ENCODE data around the gene ZNF441.
"Not testable (repeated sequence)": the region's sequence is repeated elsewhere in the genome, so short reads cannot be mapped to it uniquely, and the experiment has no call there.

Gene ZNF441

DNA sequence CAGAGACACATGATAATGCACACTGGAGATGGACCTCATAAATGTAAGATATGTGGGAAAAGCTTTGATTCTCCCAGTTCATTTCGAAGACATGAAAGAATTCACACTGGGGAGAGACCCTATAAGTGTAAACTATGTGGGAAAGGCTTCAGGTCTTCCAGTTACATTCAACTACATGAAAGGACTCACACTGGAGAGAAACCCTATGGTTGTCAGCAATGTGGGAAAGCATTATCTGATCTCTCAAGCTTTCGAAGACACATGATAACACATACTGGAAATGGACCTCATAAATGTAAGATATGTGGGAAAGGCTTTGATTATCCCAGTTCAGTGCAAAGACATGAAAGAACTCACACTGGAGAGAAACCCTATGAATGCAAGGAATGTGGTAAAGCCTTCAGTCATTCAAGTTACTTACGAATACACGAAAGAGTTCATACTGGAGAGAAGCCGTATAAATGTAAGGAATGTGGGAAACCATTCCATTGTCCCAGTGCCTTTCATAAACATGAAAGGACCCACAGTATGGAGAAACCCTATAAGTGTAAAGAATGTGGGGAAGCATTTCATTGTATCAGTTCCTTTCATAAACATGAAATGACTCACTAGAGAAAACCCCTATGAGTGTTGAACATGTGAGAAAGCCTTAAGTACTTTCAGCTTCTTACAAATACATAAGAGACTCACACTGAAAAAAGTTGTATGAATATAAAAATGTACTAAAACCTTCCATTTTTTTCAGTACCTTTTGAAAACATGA, 14.7 kb downstream of the ZNF441 start:
- no peak for FAIRE-seq

DNA sequence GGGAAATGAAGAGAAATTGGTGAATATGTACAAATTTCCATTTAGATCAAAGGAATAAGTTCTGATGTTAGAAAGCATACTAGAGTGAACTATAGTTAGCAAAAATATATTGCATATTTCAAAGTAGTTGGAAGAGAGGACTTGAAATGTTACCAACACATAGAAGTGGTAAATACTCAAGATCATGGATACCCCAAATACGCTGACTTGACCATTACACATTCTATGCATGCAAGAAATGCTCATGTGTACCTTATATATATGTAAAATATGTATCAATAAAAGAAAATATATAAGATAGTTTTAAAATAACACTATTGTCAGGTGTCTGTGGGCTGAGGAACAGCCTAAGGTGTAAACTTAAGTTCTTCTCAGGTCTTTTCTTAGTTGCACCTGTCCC, 17.0 kb downstream of the ZNF441 start:
- no peak for FAIRE-seq

DNA sequence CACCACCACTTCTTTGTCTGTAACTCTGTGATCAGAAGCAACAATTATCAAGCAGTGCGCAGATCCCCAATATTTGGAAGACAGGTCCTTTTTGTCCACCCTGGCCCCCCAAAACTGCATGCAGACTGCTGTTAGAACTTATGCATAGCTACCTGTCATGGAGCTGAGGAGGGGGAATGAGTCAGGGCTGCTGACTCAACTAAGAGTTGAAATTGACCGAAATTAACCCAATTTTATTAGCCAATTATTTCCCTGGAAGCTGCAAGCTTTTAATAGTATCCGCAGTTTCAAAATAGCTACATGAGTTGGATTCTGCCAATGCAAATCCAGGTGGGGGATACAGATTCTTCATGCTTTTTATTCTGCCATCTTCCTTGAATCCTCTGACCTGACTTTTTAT, 17.6 kb downstream of the ZNF441 start:
- FAIRE-seq: no peak

DNA sequence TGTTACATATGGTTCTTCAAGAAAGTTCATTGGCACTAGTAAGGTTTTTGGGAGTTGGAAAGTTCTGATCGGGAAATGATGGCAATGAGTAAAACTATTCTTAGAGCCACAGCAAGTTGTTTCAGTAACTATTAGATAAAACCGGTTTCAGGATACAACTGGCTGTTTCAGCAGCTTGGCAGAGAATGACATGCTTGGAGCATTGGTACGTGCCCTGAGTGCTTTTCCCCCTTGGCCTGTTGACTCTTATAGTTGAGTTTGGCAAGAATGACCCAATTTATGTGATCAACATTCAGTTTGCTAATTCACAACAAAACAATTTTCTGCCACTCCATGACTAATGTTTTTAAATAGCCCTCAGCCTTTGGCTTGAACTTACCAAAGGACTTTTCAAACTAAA, 20.7 kb downstream of the ZNF441 start:
- FAIRE-seq: no peak

DNA sequence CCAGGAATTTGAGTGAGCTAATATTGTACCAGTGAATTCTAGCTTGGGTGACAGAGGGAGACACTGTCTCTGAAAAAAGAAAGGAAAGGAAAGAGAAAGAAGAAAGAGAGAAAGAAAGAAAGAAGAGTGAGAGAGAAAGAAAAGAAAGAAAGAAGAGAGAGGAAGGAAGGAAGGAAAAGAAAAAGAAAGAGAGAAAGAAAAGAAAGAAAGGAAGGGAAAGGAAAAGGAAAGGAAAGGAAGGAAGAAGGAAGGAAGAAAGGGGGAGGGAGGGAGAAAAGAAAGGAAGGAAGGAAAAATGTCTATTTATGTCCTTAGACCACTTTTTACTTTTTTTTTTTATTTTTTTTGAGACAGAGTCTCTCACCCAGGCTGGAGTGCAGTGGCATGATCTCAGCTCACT, 26.1 kb downstream of the ZNF441 start:
- FAIRE-seq: no peak

DNA sequence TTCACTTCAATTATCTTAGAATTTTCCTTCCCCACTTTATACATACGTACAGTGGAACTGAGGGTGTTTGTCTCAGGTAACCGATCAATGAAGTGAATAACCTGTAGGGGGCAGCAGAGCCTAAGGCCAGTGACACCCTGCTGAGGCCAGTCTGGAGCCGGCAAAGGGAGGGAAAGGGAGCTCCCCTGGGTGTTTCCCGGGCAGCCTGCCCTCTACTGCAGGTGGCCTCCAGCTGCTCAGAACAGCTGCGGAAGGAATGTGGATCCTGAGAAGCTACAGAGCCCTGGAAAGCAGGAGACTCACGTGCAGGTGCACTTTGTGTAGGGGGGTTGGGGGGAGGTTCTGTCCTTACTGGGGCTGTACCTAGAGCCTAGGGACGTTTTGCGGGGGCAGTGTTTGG, 30.7 kb downstream of the ZNF441 start:
- FAIRE-seq: peak; percentile 74

DNA sequence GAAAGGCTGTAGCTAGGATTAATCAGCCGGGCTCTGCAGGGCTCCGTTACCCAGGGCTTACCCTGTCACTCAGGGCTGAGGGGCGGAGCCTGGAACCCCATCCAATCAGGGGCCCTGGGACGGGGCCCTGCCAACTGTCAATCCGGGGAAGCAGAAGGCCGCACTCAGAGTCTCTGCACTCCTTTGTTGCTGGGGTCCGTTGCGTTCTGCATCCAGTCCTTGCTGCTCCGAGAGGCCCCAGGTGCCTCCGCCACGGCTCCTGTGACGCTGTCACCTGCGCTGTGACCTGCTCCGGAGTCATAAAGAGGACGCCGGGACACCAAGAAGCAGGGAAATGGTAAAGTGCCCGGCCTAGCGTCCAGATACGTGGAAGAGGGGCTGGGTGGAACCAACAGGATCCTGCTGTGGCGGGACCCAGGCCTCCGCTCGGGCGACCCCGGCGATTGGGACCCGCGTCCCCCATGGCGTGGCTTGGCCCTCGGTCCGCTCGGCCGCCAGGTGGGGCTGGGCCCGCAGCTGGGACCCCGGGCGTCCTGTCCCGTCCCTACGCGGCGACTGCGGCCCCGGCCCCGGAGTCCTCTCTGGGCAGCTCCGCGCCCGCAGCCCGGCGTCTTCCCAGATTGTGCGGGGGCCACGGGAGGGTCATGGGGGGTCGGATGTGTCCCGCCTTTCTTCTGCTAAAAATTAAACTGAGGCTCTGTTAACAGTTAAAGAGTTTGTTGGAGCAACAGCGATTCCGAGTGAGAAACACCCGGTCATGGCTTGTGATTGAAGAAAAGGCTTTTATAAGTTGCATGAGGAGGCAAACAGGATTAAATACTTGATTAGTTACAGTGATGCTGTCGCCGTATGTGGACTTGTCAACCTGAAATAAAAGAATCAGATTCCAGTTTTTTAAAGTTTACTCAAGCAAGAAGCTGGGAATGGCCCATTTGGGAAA, 31.9 kb downstream of the ZNF441 start, which contains the start of gene ZNF491:
ZNF491 (plus strand) TSS at position 133 of the 940 bp plus-strand sequence. CDS start 7,431 bp downstream, outside the sequence.
- FAIRE-seq: peak; percentile 12

DNA sequence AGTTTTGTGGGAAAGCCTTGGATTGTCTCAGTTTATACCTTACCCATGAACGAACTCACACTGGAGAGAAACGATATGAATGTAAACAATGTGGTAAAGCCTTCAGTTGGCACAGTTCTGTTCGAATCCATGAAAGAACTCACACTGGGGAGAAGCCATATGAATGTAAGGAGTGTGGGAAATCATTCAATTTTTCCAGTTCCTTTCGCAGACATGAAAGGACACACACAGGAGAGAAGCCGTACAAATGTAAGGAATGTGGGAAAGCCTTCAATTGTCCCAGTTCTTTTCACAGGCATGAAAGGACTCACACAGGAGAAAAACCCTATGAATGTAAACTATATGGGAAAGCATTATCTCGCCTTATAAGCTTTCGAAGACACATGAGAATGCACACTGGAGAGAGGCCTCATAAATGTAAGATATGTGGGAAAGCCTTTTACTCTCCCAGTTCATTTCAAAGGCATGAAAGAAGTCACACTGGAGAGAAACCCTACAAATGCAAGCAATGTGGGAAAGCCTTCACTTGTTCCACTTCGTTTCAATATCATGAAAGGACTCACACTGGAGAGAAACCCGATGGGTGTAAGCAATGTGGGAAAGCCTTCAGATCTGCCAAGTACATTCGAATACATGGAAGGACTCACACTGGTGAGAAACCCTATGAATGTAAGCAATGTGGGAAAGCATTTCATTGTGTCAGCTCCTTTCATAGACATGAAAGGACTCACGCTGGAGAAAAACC, 39.7 kb downstream of the ZNF441 start:
- FAIRE-seq: no peak

DNA sequence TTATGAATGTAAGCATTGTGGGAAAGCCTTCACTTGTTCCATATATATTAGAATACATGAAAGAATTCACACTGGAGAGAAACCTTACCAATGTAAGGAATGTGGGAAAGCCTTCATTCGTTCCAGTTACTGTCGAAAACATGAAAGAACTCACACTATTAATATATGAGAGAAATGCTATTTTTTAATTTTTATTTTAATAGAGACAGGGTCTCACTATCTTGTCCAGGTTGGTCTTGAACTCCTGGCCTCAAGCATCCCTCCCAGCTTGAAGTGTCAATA, 40.2 kb downstream of the ZNF441 start:
- FAIRE-seq: no peak

DNA sequence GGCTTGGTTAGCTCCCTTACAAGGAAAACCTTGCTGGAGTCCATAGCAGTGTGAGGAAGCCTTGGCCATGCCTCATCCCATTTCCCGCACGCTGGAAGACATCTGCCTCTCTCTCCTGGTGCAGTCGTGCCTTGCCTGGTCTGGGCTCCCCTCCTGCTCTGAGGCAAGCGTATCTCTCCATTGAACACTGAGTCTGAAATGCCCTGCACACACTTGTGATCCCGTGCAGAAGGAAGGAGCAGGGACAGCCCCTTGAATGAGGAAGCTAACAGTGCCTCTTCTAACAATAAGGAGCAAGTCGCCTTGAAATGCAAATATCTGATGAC, 46.9 kb downstream of the ZNF441 start:
- no peak for FAIRE-seq

DNA sequence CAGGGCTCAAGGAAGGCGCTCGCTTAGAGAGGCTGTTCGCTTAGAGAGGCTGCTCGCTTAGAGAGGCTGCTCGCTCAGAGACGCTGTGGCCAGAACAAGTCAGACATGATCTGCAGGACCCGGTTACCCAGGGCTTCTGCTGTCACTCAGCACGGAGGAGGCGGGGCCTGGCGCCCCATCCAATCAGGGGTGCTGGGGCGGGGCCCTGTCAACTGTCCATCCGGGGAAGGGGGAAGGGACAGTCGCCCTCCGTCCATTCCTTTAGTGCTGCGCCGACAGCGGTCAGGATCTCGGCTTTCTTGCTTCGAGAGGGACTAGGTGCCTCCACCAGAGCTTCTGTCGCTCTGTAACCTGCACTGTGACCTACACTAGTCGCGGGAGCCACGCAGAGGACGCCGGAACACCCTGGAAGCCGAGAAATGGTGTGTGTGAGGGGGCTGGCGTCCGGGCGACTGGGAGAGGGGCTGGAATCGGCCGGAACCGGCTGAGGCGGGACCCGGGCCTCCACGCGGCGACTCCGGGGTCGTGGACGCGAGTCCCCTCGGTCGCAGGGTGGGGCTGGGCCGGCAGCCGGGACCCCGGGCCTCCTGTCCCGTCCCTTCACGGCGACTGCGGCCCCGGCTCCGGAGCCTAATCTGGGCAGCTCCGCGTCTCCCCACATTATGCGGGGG, 47.4 kb downstream of the ZNF441 start, which contains the start of gene ZNF440:
ZNF440 (plus strand) TSS at position 245 of the 671 bp plus-strand sequence; CDS start at position 420, 175 bp downstream.
- peak; percentile 46 for FAIRE-seq

DNA sequence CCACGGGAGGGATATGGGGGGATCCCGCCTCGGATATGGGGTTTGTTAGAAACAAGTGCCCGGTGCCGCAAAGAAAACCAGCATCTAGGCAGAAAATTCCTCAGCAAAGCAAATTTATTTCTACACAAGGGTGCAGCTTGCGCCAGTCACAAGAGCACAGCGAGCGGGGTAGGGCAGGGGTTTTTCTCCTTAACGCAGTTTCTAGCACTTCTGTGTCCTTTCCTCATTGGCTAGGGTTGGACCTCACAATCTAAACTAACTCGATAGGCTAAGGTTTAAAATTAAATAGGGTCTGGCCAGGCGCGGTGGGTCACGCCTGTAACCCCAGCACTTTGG, 47.9 kb downstream of the ZNF441 start:
- no peak for FAIRE-seq

DNA sequence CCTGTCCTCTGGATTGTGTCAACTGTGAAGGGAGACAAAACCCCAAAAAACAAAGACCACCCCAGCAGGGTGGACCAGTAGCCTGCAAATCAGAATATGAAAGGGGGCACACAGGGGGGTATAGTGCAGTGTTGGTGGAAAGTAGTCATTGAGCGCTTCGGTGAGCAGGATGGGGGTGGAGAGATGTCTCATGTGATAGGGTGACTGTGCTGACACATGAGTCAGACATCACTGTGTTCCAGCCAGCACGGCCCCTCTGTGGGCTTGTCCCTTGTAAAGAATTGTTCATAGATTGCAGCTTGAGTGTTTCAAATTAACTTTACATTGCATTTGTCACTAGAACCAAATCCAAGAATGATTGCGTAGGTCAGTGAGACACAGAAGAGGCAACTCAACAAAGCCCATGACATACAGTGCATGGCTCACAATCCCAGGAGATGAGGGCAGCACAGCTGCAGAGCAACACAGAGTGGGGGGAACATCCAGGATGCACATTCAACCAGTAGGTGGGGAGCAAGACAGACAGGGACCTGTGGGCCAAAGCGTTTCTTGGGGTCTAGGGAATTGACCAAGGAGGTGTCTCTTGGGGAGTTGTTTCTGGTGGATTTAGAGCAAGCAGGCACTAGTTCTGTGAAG, 54.8 kb downstream of the ZNF441 start:
- no peak for FAIRE-seq

DNA sequence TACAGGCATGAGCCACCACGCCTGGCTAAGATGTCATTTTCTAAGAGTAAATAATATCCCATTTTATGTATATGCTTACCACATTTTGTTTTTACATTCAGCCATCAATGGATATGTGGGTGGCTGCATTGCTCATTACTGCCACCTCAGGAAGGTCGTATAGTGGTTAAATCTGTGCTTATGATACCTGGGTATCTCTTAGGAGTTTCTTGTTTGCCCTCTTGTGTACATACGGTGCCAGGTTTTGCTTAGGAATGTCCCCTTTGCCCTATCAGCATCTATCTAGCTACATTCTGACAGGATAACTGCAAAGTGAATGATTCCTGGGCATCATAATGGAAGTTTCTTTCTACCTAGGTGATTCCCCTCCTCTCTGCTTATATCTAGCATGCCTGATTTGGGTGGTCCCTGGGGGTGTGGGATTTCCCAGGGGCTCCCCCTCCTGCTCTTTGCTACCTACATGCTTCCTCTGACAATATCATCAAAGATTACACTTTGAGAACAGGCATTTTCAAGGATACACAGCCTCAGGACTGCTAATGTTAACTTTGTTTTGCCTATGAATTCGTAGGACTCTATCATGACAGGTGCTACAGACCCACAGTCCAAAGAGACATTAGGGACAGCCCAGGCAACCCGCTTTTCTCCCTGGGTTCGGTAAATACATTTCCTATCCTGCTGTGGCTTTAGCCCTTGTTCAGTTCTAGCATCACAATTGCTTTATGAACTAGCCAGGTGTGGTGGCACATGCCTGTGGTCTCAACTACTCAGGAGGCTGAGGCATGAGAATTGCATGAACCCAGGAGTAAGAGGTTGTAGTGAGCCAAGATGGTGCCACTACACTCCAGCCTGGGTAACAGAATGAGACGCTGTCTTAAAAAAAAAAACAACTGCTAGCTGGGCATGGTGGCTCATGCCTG, 62.4 kb downstream of the ZNF441 start:
- FAIRE-seq: not testable (repeated sequence)

DNA sequence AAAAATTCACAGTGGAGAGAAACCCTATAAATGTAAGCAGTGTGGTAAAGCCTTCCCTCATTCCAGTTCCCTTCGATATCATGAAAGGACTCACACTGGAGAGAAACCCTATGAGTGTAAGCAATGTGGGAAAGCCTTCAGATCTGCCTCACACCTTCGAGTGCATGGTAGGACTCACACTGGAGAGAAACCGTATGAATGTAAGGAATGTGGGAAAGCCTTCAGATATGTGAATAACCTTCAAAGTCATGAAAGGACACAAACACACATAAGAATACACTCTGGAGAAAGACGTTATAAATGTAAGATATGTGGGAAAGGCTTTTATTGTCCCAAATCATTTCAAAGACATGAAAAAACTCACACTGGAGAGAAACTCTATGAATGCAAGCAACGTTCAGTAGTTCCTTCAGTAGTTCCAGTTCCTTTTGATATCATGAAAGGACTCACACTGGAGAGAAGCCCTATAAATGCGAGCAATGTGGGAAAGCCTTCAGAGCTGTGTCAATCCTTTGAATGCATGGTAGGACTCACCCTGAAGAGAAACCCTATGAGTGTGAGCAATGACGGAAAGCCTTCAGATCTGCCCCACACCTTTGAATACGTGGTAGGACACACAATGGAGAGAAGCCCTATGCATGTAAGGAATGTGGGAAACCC, 65.6 kb downstream of the ZNF441 start:
- FAIRE-seq: no peak

DNA sequence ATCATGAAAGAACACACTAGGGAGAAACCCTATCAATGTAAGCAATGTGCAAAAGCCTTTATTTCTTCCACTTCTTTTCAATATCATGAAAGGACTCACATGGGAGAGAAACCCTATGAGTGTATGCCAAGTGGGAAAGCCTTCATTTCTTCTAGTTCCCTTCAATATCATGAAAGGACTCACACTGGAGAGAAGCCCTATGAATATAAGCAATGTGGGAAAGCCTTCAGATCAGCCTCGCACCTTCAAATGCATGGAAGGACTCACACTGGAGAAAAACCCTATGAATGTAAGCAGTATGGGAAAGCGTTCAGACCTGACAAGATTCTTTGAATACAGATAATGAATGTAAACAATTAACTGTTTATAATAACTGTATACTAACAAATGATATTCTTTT, 66.7 kb downstream of the ZNF441 start:
- FAIRE-seq: no peak
